Kidney epithelial cell (primary cell): ENCODE results near the gene GPR39. TPM values are rescaled to one million over a fixed set of nuclear protein-coding genes. Genes with fewer than 3 reads are reported as not detected.

Source experiments
- DNase-seq: peaks from one replicate; pipeline ENCODE4 v3.0.0-alpha.2; 2010; ENCODE audit warnings: low read depth
- H3K27me3 ChIP-seq: 2 replicates; pipeline ENCODE4 v1.6.0; 2011; ENCODE audit warnings: low read length; ENCODE audit not compliant: control insufficient read depth, insufficient read depth
- H3K36me3 ChIP-seq: 2 replicates; pipeline ENCODE4 v1.5.1; 2011; ENCODE audit warnings: low read length; ENCODE audit not compliant: control insufficient read depth, insufficient read depth
- H3K4me3 ChIP-seq: 2 replicates; pipeline ENCODE4 v1.5.1; 2011; ENCODE audit warnings: low read depth, mild to moderate bottlenecking, control low read depth, low read length
- total RNA-seq: library from RNA; depleted of rRNA; stranded (reverse); fragments of >200 nt; gene quantifications from 2 replicates; pipeline ENCODE4 v1.2.3, GENCODE V29; 2015
- TF ChIP-seq, protein P1 (sequence below): IDR thresholded peaks from 2 replicates; pipeline ENCODE4 v1.5.1; 2011; ENCODE audit warnings: mild to moderate bottlenecking, moderate library complexity, low read length, control low read depth, inconsistent platforms; ENCODE audit not compliant: insufficient read depth, poor library complexity, severe bottlenecking

GPR39 gene
- total RNA-seq, 1 donor from 2014 or later = 5.9 TPM

DNA sequence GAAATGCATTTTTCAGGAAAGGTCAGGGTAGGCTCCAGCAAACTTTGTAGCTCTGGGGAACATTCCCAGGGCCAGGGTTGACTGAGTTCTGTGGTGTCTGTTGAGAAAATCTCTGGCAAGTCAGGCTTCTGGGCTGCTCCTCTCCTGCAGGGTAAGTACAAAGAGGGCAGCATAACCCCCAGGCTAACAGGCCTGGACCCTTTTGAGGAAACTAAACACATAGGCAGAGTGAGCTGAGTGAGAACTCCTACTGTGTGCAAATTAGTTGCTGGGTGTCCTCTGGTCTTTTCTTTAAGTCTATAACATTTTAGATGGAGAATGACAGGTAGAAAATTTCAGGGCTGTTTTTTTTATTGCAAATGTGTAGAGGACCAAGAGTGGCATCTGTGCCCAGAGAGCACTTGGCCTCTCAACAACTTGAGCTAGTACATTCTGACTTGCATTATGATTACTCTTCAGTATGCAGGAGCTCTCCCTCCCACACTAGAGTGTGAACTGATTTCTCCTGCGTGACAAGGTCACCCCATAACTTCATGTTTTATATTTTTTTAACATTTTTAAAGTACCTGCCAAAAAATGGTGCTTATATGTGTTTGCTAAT lies 49.9 kb downstream of the GPR39 start:
- Histone ChIP-seq H3K36me3 (no peaks in the 10 kb centered on the region), H3K27me3 (no peaks in the 10 kb centered on the region), H3K4me3 (no peak overlapping the region)
- no peak for DNase-seq
- TF ChIP-seq, protein P1, sequence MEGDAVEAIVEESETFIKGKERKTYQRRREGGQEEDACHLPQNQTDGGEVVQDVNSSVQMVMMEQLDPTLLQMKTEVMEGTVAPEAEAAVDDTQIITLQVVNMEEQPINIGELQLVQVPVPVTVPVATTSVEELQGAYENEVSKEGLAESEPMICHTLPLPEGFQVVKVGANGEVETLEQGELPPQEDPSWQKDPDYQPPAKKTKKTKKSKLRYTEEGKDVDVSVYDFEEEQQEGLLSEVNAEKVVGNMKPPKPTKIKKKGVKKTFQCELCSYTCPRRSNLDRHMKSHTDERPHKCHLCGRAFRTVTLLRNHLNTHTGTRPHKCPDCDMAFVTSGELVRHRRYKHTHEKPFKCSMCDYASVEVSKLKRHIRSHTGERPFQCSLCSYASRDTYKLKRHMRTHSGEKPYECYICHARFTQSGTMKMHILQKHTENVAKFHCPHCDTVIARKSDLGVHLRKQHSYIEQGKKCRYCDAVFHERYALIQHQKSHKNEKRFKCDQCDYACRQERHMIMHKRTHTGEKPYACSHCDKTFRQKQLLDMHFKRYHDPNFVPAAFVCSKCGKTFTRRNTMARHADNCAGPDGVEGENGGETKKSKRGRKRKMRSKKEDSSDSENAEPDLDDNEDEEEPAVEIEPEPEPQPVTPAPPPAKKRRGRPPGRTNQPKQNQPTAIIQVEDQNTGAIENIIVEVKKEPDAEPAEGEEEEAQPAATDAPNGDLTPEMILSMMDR = no peak

DNA sequence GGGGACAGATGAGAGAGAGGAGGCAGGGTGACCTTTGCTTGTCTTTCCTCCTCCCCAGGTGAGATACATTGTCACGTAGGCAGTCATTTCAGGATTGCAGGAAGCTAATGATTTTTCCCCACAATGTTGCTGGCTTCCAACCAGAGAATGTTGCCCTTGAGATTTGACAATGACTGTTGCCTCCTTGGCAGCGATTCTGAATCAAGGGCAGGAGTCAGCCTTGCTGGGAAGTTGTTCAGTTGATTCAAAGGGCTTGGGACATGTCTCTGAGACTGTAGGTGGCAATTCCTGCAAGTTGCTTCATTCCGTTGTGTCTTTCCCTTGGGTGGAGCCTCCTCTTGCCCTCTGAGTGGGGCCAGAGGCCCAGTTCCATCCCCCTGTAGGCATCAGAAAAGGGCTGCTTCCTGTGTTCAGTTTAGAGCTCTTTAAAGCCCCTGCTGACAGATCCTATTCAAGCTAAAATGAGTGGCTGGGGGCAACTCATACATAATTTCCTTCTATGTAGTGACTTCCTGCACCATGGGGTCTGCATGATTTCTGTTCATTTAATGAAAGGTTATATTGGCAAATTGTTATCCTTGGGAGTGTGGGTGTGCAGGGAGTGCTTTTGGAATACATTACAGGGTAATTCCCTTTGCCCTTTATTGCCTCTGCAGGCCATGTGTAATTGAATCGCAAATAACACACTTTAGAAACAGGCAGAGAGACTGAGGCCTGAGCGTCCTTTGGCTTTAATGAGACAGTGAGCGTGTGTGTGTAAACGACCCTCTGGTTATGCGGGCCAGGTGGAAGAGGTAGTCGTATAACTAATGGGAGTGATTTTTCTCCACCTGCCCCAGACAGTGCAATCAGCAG lies 52.4 kb downstream of the GPR39 start:
- Histone ChIP-seq H3K4me3 (no peak overlapping the region), H3K27me3 (no peaks in the 10 kb centered on the region), H3K36me3 (no peaks in the 10 kb centered on the region)
- no peak for DNase-seq
- TF ChIP-seq, protein P1 = no peak

- TF ChIP-seq, protein P1 = no peak
- Histone ChIP-seq H3K27me3 (no peaks in the 10 kb centered on the region), H3K4me3 (no peak overlapping the region), H3K36me3 (no peaks in the 10 kb centered on the region)
- no peak for DNase-seq
These were observed 54.1 kb downstream of the GPR39 start for GRCh38 chr2:132470746-132471145.

- no peak overlapping the region for H3K4me3 ChIP-seq
- TF ChIP-seq, protein P1 = no peak
- DNase-seq = no peak
- no peaks in the 10 kb centered on the region for H3K27me3 ChIP-seq
- H3K36me3 ChIP-seq = no peaks in the 10 kb centered on the region
These were observed 56.7 kb downstream of the GPR39 start for GRCh38 chr2:132473174-132473883.

DNA sequence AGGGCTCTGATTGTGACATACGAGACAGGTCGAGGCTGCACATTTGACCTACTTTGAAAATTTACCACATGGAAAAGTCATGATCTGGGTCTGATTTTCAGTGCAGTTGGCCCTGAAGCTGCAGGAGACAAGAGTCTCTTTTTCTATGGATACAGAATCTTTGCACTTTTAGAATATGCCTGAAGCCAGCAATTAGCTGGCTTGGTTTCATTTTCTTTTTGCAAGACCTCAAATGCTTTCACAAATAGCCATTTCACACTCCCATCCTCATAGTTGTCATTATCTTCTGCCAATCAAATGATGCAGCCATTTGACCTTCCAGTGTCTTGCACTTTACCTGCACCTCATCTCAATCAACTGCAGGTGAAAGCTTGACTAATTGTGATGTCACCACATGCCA lies 59.0 kb downstream of the GPR39 start:
- Histone ChIP-seq H3K36me3 (no peaks in the 10 kb centered on the region), H3K27me3 (no peaks in the 10 kb centered on the region), H3K4me3 (no peak overlapping the region)
- DNase-seq = no peak
- TF ChIP-seq, protein P1 = no peak
